SK-N-SH (cell line): Measurements from ENCODE around the gene PRELP. TPM values are rescaled to one million over a fixed set of nuclear protein-coding genes. Genes with fewer than 3 reads are reported as not detected.
A peak's percentile ranks its signal among the peaks of the same experiment; 100 is the strongest.

Experiments
- CTCF ChIA-PET: fragments of 300-600, 350-600 bp; formaldehyde crosslinking; extraction: SDS; loops from one replicate; lab custom pipeline; 2021; lab: Yijun Ruan, JAX
- POLR2A ChIA-PET: fragments of 350-600 bp; sonication (Branson Sonifier 250); formaldehyde crosslinking; extraction: SDS; loops from one replicate; lab custom pipeline; 2020; ENCODE audit warnings: antibody characterized with exemption, inconsistent platforms; lab: Yijun Ruan, JAX
- DNase-seq: peaks from one replicate; pipeline ENCODE4 v3.0.0; 2012
- H2AFZ ChIP-seq: fragments of 200-600 bp; sonication (generic); 2 replicates; pipeline ENCODE4 v1.8.1; 2016; ENCODE audit warnings: antibody characterized with exemption, mild to moderate bottlenecking, low read depth
- H3F3A ChIP-seq: fragments of 200-600 bp; sonication (generic); replicated peaks from 2 replicates; pipeline ENCODE3; 2016; ENCODE audit warnings: antibody characterized with exemption, mild to moderate bottlenecking; ENCODE audit not compliant: insufficient read depth
- H3K27ac ChIP-seq, 2 experiments: fragments of 200-500 bp in 1 of 2; fragments of 200-600 bp in 1 of 2; sonication (Bioruptor generic) in 1 of 2; sonication (generic), shearing (Covaris generic) in 1 of 2; 2 replicates each; pipeline versions ENCODE4 v1.5.1 to v1.6.1; 2014 to 2016; ENCODE audit warnings: low read depth in 2 of 2, inconsistent platforms in 1 of 2, low read length in 1 of 2, mild to moderate bottlenecking in 1 of 2, mixed read lengths in 1 of 2
- H3K27me3 ChIP-seq: fragments of 200-600 bp; sonication (generic), shearing (Covaris generic); 2 replicates; pipeline ENCODE4 v1.6.1; 2016; ENCODE audit warnings: mixed run types; ENCODE audit not compliant: insufficient read depth
- H3K36me3 ChIP-seq, 2 experiments: fragments of 200-500 bp in 1 of 2; fragments of 200-600 bp in 1 of 2; sonication (Bioruptor generic) in 1 of 2; sonication (generic) in 1 of 2; replicated peaks in 1 of 2; 2 replicates each; pipeline versions ENCODE3 to v1.5.1; 2014 to 2016; ENCODE audit warnings: low read length in 1 of 2, mild to moderate bottlenecking in 1 of 2; ENCODE audit not compliant: insufficient read depth in 2 of 2, control insufficient read depth in 1 of 2
- H3K4me1 ChIP-seq, 2 experiments: fragments of 200-500 bp in 1 of 2; fragments of 200-600 bp in 1 of 2; sonication (Bioruptor generic) in 1 of 2; sonication (generic), shearing (Covaris generic) in 1 of 2; 2 replicates each; pipeline versions ENCODE4 v1.5.1 to v1.6.1; 2014 to 2016; ENCODE audit warnings: low read depth in 1 of 2, low read length in 1 of 2, mixed run types in 1 of 2; ENCODE audit not compliant: insufficient read depth in 2 of 2, control insufficient read depth in 1 of 2
- H3K4me2 ChIP-seq: fragments of 200-600 bp; sonication (generic), shearing (Covaris generic); 2 replicates; pipeline ENCODE4 v1.6.1; 2017; ENCODE audit warnings: mixed run types
- H3K4me3 ChIP-seq, 2 experiments: fragments of 200-500 bp in 1 of 2; fragments of 200-600 bp in 1 of 2; sonication (Bioruptor generic) in 1 of 2; sonication (generic), shearing (Covaris generic) in 1 of 2; 2 replicates each; pipeline versions ENCODE4 v1.5.1 to v1.8.1; 2014 to 2016; ENCODE audit warnings: low read depth in 2 of 2, inconsistent platforms in 1 of 2, low read length in 1 of 2, mild to moderate bottlenecking in 1 of 2, mixed read lengths in 1 of 2, moderate library complexity in 1 of 2
- H3K79me2 ChIP-seq: fragments of 200-600 bp; sonication (generic); 2 replicates; pipeline ENCODE4 v1.8.1; 2017; ENCODE audit warnings: mild to moderate bottlenecking; ENCODE audit not compliant: insufficient read depth
- H3K9ac ChIP-seq: fragments of 200-600 bp; sonication (generic); 2 replicates; pipeline ENCODE4 v1.6.1; 2017; ENCODE audit warnings: mixed run types
- H3K9me2 ChIP-seq: fragments of 200-600 bp; sonication (generic); 2 replicates; pipeline ENCODE4 v1.6.1; 2017; ENCODE audit warnings: mixed run types
- H3K9me3 ChIP-seq: fragments of 200-600 bp; sonication (generic); 2 replicates; pipeline ENCODE4 v1.6.1; 2017; ENCODE audit warnings: mixed run types, mild to moderate bottlenecking, moderate library complexity
- H4K20me1 ChIP-seq: fragments of 200-600 bp; sonication (generic); 2 replicates; pipeline ENCODE4 v1.6.1; 2017; ENCODE audit warnings: mild to moderate bottlenecking, mixed run types; ENCODE audit not compliant: insufficient read depth
- ELF1 ChIP-seq: IDR thresholded peaks from 2 replicates; pipeline ENCODE4 v1.4.0; 2012
- FOXM1 ChIP-seq: IDR thresholded peaks from 2 replicates; pipeline ENCODE4 v1.4.0; 2012; ENCODE audit warnings: low read depth, mild to moderate bottlenecking
- GABPA ChIP-seq: IDR thresholded peaks from 2 replicates; pipeline ENCODE4 v1.4.0; 2012; ENCODE audit warnings: low read depth, mild to moderate bottlenecking
- JUND ChIP-seq: IDR thresholded peaks from 2 replicates; pipeline ENCODE4 v1.4.0; 2012
- MEF2A ChIP-seq: IDR thresholded peaks from 2 replicates; pipeline ENCODE4 v1.4.0; 2012; ENCODE audit warnings: low read depth, borderline replicate concordance
- NFIC ChIP-seq: IDR thresholded peaks from 2 replicates; pipeline ENCODE4 v1.4.0; 2012; ENCODE audit warnings: borderline replicate concordance
- NRF1 ChIP-seq: IDR thresholded peaks from 2 replicates; pipeline ENCODE4 v1.6.1; 2012; ENCODE audit warnings: low read depth, mild to moderate bottlenecking, low read length
- PBX3 ChIP-seq: IDR thresholded peaks from 2 replicates; pipeline ENCODE4; 2012
- POLR2AphosphoS5 ChIP-seq: IDR thresholded peaks from 2 replicates; pipeline ENCODE4 v1.6.1; 2012; ENCODE audit warnings: low read depth, low read length
- RCOR1 ChIP-seq: fragments of 150-350 bp; IDR thresholded peaks from 2 replicates; pipeline ENCODE4 v1.6.1; 2017; ENCODE audit warnings: antibody characterized with exemption, low read length
- REST ChIP-seq: IDR thresholded peaks from 2 replicates; pipeline ENCODE4 v1.6.1; 2012; ENCODE audit warnings: mild to moderate bottlenecking, low read depth, low read length, moderate library complexity
- SIN3A ChIP-seq: IDR thresholded peaks from 2 replicates; pipeline ENCODE4 v1.6.1; 2012; ENCODE audit warnings: low read depth, mild to moderate bottlenecking, low read length, moderate library complexity, borderline replicate concordance
- SMC3 ChIP-seq: IDR thresholded peaks from 2 replicates; pipeline ENCODE4 v1.6.1; 2012; ENCODE audit warnings: low read depth, low read length, improper control_type of control experiment
- TAF1 ChIP-seq: IDR thresholded peaks from 2 replicates; pipeline ENCODE4 v1.6.1; 2012; ENCODE audit warnings: low read depth, mild to moderate bottlenecking, low read length, moderate library complexity, borderline replicate concordance
- TCF12 ChIP-seq: IDR thresholded peaks from 2 replicates; pipeline ENCODE4 v1.4.0; 2012
- YY1 ChIP-seq: IDR thresholded peaks from 2 replicates; pipeline ENCODE4 v1.4.0; 2012; ENCODE audit warnings: low read depth, mild to moderate bottlenecking
- WGBS: methylation state at CpG from one replicate; pipeline ENCODE4 v1.1.6; 2017; ENCODE audit warnings: low lambda C conversion rate; 5-methylcytosine and 5-hydroxymethylcytosine counted together
- polyA plus RNA-seq, 3 experiments: library from polyadenylated mRNA; depleted of rRNA; stranded (reverse); fragments of >200 nt; gene quantifications; 2 replicates each; pipeline ENCODE4 v1.2.3, GENCODE V29; 2012
- TF ChIP-seq, protein P1 (sequence below): IDR thresholded peaks from 2 replicates; pipeline ENCODE4 v1.4.0; 2012; ENCODE audit warnings: low read depth
- TF ChIP-seq, protein P2 (sequence below): fragments of 200-600 bp; sonication (generic); IDR thresholded peaks from 2 replicates; pipeline ENCODE4 v1.6.1; 2017; ENCODE audit warnings: antibody characterized with exemption, mild to moderate bottlenecking, moderate library complexity
- TF ChIP-seq, protein P3 (sequence below): IDR thresholded peaks from 2 replicates; pipeline ENCODE4 v1.4.0; 2012; ENCODE audit warnings: low read depth, borderline replicate concordance

Gene PRELP
- polyA plus RNA-seq, 1 of the 3 experiments (the other 2 are of a cell fraction) = 0.48 TPM

- H3F3A ChIP-seq = peaks cover 36% of the 10 kb centered on the region
- POLR2A ChIA-PET = no interaction called here
- no peaks in the 10 kb centered on the region for H3K9me3 ChIP-seq
- no peak for TF ChIP-seq TAF1
- no peak for TF ChIP-seq GABPA
- TF ChIP-seq JUND = no peak
- TF ChIP-seq, all 33 proteins: peak for 0
- H3K9me2 ChIP-seq = no peaks in the 10 kb centered on the region
- 0 out of 4 replicates have a peak overlapping the region, but pooled peaks of 1 of the 2 experiments have one; percentile 29 for H3K4me3 ChIP-seq
- H3K27ac ChIP-seq = peak overlapping the region; percentile 92 to 95
- H3K27me3 ChIP-seq = no peaks in the 10 kb centered on the region
- H3K36me3 ChIP-seq = no peaks in the 10 kb centered on the region
- H3K4me2 ChIP-seq = peak overlapping the region; percentile 54; the same call in 1 of the 2 replicates
- peaks cover 4 to 38% of the 10 kb centered on the region in 2 experiments for H3K4me1 ChIP-seq
- H3K79me2 ChIP-seq = no peaks in the 10 kb centered on the region
- no peak overlapping the region for H2AFZ ChIP-seq
- no peak for DNase-seq
- H4K20me1 ChIP-seq = no peaks in the 10 kb centered on the region
- CTCF ChIA-PET = interaction anchor here (0.8 kb wide), 1 partner anchor 29 kb away, joined by 3 read pairs; no protein-coding TSS in a partner anchor
- H3K9ac ChIP-seq = peak overlapping the region; percentile 58
Measured at GRCh38 chr1:203534012-203534411, 58.4 kb downstream of the PRELP start.

- Histone ChIP-seq H4K20me1 (no peaks in the 10 kb centered on the region), H2AFZ (no peak overlapping the region), H3K27ac (peak overlapping the region; percentile 92 to 95), H3K4me2 (peak overlapping the region; percentile 72), H3K79me2 (no peaks in the 10 kb centered on the region), H3K4me3 (0 out of 4 replicates have a peak overlapping the region, but pooled peaks of 1 of the 2 experiments have one; percentile 29), H3K36me3 (no peaks in the 10 kb centered on the region), H3K9me3 (no peaks in the 10 kb centered on the region), H3K4me1 (peaks cover 4 to 38% of the 10 kb centered on the region in 2 experiments), H3K27me3 (no peaks in the 10 kb centered on the region), H3K9ac (peak overlapping the region; percentile 58), H3F3A (peaks cover 36% of the 10 kb centered on the region), H3K9me2 (no peaks in the 10 kb centered on the region)
- WGBS = 10% methylated on average over 3 of the region's 3 CpGs
- ChIA-PET CTCF (interaction anchor here (0.8 kb wide), 1 partner anchor 30 kb away, joined by 3 read pairs; no protein-coding TSS in a partner anchor), POLR2A (no interaction called here)
- no peak for DNase-seq
- TF ChIP-seq SIN3A (peak; percentile 94; the same call in 1 of the 2 replicates), NRF1 (no peak), TCF12 (peak; percentile 100), RCOR1 (no peak), PBX3 (peak; percentile 99), MEF2A (peak; percentile 79), POLR2AphosphoS5 (peak; percentile 97), REST (peak; percentile 71), JUND (peak; percentile 100), FOXM1 (peak; percentile 97), SMC3 (no peak), GABPA (0 out of 2 replicates have a peak, but pooled peaks have one; percentile 30), ELF1 (no peak; the same call in 1 of the 2 replicates), TAF1 (peak; percentile 43; the same call in 1 of the 2 replicates), YY1 (peak; percentile 79; the same call in 1 of the 2 replicates), NFIC (peak; percentile 100)
- TF ChIP-seq, protein P1, sequence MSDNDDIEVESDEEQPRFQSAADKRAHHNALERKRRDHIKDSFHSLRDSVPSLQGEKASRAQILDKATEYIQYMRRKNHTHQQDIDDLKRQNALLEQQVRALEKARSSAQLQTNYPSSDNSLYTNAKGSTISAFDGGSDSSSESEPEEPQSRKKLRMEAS = peak; percentile 87
- TF ChIP-seq, protein P2, sequence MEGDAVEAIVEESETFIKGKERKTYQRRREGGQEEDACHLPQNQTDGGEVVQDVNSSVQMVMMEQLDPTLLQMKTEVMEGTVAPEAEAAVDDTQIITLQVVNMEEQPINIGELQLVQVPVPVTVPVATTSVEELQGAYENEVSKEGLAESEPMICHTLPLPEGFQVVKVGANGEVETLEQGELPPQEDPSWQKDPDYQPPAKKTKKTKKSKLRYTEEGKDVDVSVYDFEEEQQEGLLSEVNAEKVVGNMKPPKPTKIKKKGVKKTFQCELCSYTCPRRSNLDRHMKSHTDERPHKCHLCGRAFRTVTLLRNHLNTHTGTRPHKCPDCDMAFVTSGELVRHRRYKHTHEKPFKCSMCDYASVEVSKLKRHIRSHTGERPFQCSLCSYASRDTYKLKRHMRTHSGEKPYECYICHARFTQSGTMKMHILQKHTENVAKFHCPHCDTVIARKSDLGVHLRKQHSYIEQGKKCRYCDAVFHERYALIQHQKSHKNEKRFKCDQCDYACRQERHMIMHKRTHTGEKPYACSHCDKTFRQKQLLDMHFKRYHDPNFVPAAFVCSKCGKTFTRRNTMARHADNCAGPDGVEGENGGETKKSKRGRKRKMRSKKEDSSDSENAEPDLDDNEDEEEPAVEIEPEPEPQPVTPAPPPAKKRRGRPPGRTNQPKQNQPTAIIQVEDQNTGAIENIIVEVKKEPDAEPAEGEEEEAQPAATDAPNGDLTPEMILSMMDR = no peak
- TF ChIP-seq, protein P3, sequence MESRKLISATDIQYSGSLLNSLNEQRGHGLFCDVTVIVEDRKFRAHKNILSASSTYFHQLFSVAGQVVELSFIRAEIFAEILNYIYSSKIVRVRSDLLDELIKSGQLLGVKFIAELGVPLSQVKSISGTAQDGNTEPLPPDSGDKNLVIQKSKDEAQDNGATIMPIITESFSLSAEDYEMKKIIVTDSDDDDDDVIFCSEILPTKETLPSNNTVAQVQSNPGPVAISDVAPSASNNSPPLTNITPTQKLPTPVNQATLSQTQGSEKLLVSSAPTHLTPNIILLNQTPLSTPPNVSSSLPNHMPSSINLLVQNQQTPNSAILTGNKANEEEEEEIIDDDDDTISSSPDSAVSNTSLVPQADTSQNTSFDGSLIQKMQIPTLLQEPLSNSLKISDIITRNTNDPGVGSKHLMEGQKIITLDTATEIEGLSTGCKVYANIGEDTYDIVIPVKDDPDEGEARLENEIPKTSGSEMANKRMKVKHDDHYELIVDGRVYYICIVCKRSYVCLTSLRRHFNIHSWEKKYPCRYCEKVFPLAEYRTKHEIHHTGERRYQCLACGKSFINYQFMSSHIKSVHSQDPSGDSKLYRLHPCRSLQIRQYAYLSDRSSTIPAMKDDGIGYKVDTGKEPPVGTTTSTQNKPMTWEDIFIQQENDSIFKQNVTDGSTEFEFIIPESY = peak; percentile 83
Measured at GRCh38 chr1:203534526-203534925, 58.9 kb downstream of the PRELP start.
